PC-9 (cell line): ENCODE results near the gene PDK2. TPM values are rescaled to one million over a fixed set of nuclear protein-coding genes. Genes with fewer than 3 reads are reported as not detected.
A peak's percentile ranks its signal among the peaks of the same experiment; 100 is the strongest.

Experiments used
- BruUV-seq: library from RNA; stranded (reverse); fragments of 400-500 nt; replicated peaks from 2 replicates; lab custom pipeline; 2021; lab: Mats Ljungman, UMichigan
- CTCF ChIA-PET: fragments of 300-600 bp; sonication (Branson Sonifier 250); formaldehyde crosslinking; loops from one replicate; lab custom pipeline; 2022; ENCODE audit warnings: antibody characterized with exemption; lab: Charles Lee
- POLR2A ChIA-PET: fragments of 300-600 bp; sonication (Branson Sonifier 250); formaldehyde crosslinking; loops from one replicate; lab custom pipeline; 2022; ENCODE audit warnings: antibody characterized with exemption; ENCODE audit not compliant: unreplicated experiment; lab: Charles Lee
- DNase-seq, 2 experiments: peaks; one replicate each; pipeline versions ENCODE4 v3.0.0 to v3.0.0-alpha.2; 2015 to 2022; ENCODE audit warnings: mixed read lengths in 1 of 2
- H2AFZ ChIP-seq: fragments of 200-600 bp; sonication (generic); 2 replicates; pipeline ENCODE4 v1.8.1; 2017; ENCODE audit warnings: antibody characterized with exemption
- H3F3A ChIP-seq: fragments of 200-600 bp; sonication (generic); 2 replicates; pipeline ENCODE4 v1.8.1; 2017; ENCODE audit warnings: antibody characterized with exemption, mild to moderate bottlenecking, low read depth; ENCODE audit not compliant: insufficient read depth
- H3K27ac ChIP-seq: fragments of 200-600 bp; sonication (generic); 2 replicates; pipeline ENCODE4 v1.6.1; 2016; ENCODE audit warnings: mixed run types
- H3K27me3 ChIP-seq: fragments of 200-600 bp; sonication (generic); 2 replicates; pipeline ENCODE4 v1.6.1; 2016; ENCODE audit warnings: low read depth, mixed run types; ENCODE audit not compliant: insufficient read depth
- H3K36me3 ChIP-seq: fragments of 200-600 bp; sonication (generic); 2 replicates; pipeline ENCODE4 v1.6.1; 2016; ENCODE audit warnings: low read depth, mixed run types
- H3K4me1 ChIP-seq: fragments of 200-600 bp; sonication (generic); replicated peaks from 2 replicates; pipeline ENCODE4 v1.6.1; 2016; ENCODE audit warnings: mixed run types; ENCODE audit not compliant: insufficient read depth
- H3K4me2 ChIP-seq: fragments of 200-600 bp; sonication (generic); 2 replicates; pipeline ENCODE4 v1.6.1; 2017; ENCODE audit warnings: mixed run types
- H3K4me3 ChIP-seq: fragments of 200-600 bp; sonication (generic); 2 replicates; pipeline ENCODE4 v1.6.1; 2016; ENCODE audit warnings: mixed run types
- H3K79me2 ChIP-seq: fragments of 200-600 bp; sonication (generic); 2 replicates; pipeline ENCODE4 v1.6.1; 2017; ENCODE audit warnings: low read depth, mixed run types
- H3K9me2 ChIP-seq: fragments of 200-600 bp; sonication (generic); 2 replicates; pipeline ENCODE4 v1.8.1; 2017; ENCODE audit warnings: mild to moderate bottlenecking; ENCODE audit not compliant: insufficient read depth
- H3K9me3 ChIP-seq: fragments of 200-600 bp; sonication (generic); 2 replicates; pipeline ENCODE4 v1.8.1; 2016; ENCODE audit warnings: low read depth; ENCODE audit not compliant: insufficient read depth
- H4K20me1 ChIP-seq: fragments of 200-600 bp; sonication (generic); 2 replicates; pipeline ENCODE4 v1.8.1; 2017; ENCODE audit not compliant: insufficient read depth
- CTCF ChIP-seq: fragments of 200-600 bp; sonication (generic); conservative IDR thresholded peaks from 2 replicates; pipeline ENCODE4 v1.6.1; 2017; ENCODE audit warnings: mixed run types, antibody characterized with exemption, mild to moderate bottlenecking, moderate library complexity
- EZH2 ChIP-seq: fragments of 200-600 bp; sonication (generic); IDR thresholded peaks from 2 replicates; pipeline ENCODE4 v1.8.0; 2017; ENCODE audit warnings: antibody characterized with exemption, low read depth
- intact Hi-C: fragments of 100-400 bp; cut with micrococcal nuclease; formaldehyde crosslinking; loops from one replicate; pipeline ENCODE4 v1.10.0; 2022; ENCODE audit not compliant: unreplicated experiment
- total RNA-seq: library from RNA; stranded (reverse); gene quantifications from 2 replicates; pipeline ENCODE4 v1.2.3, GENCODE V29; 2021

Gene PDK2
- total RNA-seq, 1 experiment from 2014 or later = 58.7 TPM

GRCh38 chr17:50093807-50094206 lies 1.3 kb upstream of the PDK2 start:
- no peak for TF ChIP-seq EZH2
- TF ChIP-seq CTCF = no peak
- Histone ChIP-seq H4K20me1 (peaks cover 26% of the 10 kb centered on the region), H3K9me2 (no peaks in the 10 kb centered on the region), H3K27ac (peak overlapping the region; percentile 12; the same call in 1 of the 2 replicates), H3F3A (peaks cover 58% of the 10 kb centered on the region), H3K4me1 (peaks cover 14% of the 10 kb centered on the region), H3K27me3 (no peaks in the 10 kb centered on the region), H3K36me3 (peaks cover 14% of the 10 kb centered on the region), H3K9me3 (no peaks in the 10 kb centered on the region), H2AFZ (no peak overlapping the region), H3K4me3 (no peak overlapping the region; the same call in 1 of the 2 replicates), H3K4me2 (peak overlapping the region; percentile 94), H3K79me2 (peaks cover 6% of the 10 kb centered on the region; the same call in 1 of the 2 replicates)
- DNase-seq = no peak
- ChIA-PET CTCF (interaction anchor here (0.5 to 1.6 kb wide), 10 partner anchors 14 to 1304 kb away, joined by 3 to 22 read pairs (median 4); partner anchors contain the start of gene ITGA3), POLR2A (interaction anchor here (0.6 kb wide), 1 partner anchor 181 kb away, joined by 7 read pairs; no protein-coding TSS in a partner anchor)
- intact Hi-C loops = loop anchor here (1.0 to 10.0 kb wide), 6 partner anchors 39 to 381 kb away; partner anchors contain the start of gene RSAD1
- no TSS peak for BruUV-seq

- Histone ChIP-seq H3K4me1 (peaks cover 14% of the 10 kb centered on the region), H3K79me2 (peaks cover 6% of the 10 kb centered on the region; the same call in 1 of the 2 replicates), H3K27me3 (no peaks in the 10 kb centered on the region), H3K9me2 (no peaks in the 10 kb centered on the region), H3K4me2 (peak overlapping the region; percentile 94), H3K9me3 (no peaks in the 10 kb centered on the region), H2AFZ (peak overlapping the region; percentile 64), H3F3A (peaks cover 55% of the 10 kb centered on the region), H3K4me3 (peak overlapping the region; percentile 88), H3K36me3 (peaks cover 9% of the 10 kb centered on the region), H3K27ac (peak overlapping the region; percentile 12; the same call in 1 of the 2 replicates), H4K20me1 (peaks cover 21% of the 10 kb centered on the region)
- ChIA-PET CTCF (interaction anchor here (0.6 to 1.6 kb wide), 10 partner anchors 14 to 1305 kb away, joined by 3 to 22 read pairs (median 4); partner anchors contain the start of gene ITGA3), POLR2A (interaction anchor here (0.6 kb wide), 1 partner anchor 181 kb away, joined by 7 read pairs; no protein-coding TSS in a partner anchor)
- BruUV-seq = no TSS peak
- TF ChIP-seq CTCF (peak; percentile 95), EZH2 (no peak)
- peak; percentile 77 to 87 for DNase-seq
- intact Hi-C loops = loop anchor here (1.0 to 10.0 kb wide), 6 partner anchors 39 to 381 kb away; partner anchors contain the start of gene RSAD1
Observed at GRCh38 chr17:50094243-50094752, 853 bp upstream of the PDK2 start.

- H3F3A ChIP-seq = peaks cover 55% of the 10 kb centered on the region
- TF ChIP-seq EZH2 (no peak), CTCF (no peak)
- ChIA-PET POLR2A (no interaction called here), CTCF (no interaction called here)
- no peaks in the 10 kb centered on the region for H3K27me3 ChIP-seq
- no peaks in the 10 kb centered on the region for H3K9me2 ChIP-seq
- peak overlapping the region; percentile 88 for H3K4me3 ChIP-seq
- no peaks in the 10 kb centered on the region for H3K9me3 ChIP-seq
- DNase-seq = no peak
- H3K4me2 ChIP-seq = peak overlapping the region; percentile 94
- H3K27ac ChIP-seq = no peak overlapping the region
- H3K4me1 ChIP-seq = peaks cover 24% of the 10 kb centered on the region
- intact Hi-C loops = loop anchor here (2.0 to 10.0 kb wide), 4 partner anchors 41 to 379 kb away; partner anchors contain the start of gene RSAD1
- no TSS peak for BruUV-seq
- no peaks in the 10 kb centered on the region for H3K36me3 ChIP-seq
- peaks cover 7% of the 10 kb centered on the region for H4K20me1 ChIP-seq
- peak overlapping the region; percentile 95 for H2AFZ ChIP-seq
- peaks cover 6% of the 10 kb centered on the region; the same call in 1 of the 2 replicates for H3K79me2 ChIP-seq
Observed at GRCh38 chr17:50095626-50096037, 481 bp downstream of the PDK2 start.
